Measurements from ENCODE around the gene GSG1L. TPM values are rescaled to one million over a fixed set of nuclear protein-coding genes. Genes with fewer than 3 reads are reported as not detected.

The GSG1L gene
- total RNA-seq, 1 experiment from 2014 or later, result not detected

- Histone ChIP-seq H3K79me2 (ENCODE audit: low read length) (no peaks in the 10 kb centered on the region), H3K36me3 (ENCODE audit: insufficient read depth, low read length) (no peaks in the 10 kb centered on the region), H3K27ac (ENCODE audit: low read length) (no peak overlapping the region), H3K9me3 (ENCODE audit: low read length) (no peaks in the 10 kb centered on the region), H3K4me3 (ENCODE audit: low read length) (no peak overlapping the region), H4K20me1 (ENCODE audit: insufficient read depth, low read depth, low read length) (no peaks in the 10 kb centered on the region), H3K27me3 (ENCODE audit: low read length) (no peaks in the 10 kb centered on the region), H3K9me2 (replicated peaks; ENCODE audit: insufficient read depth, low read length) (no peaks in the 10 kb centered on the region), H3K4me2 (ENCODE audit: low read depth, low read length, poor library complexity, severe bottlenecking) (no peak overlapping the region), H3K4me1 (ENCODE audit: low read length) (no peaks in the 10 kb centered on the region), H3K9ac (ENCODE audit: low read length) (no peak overlapping the region), H2AFZ (ENCODE audit: low read length) (no peak overlapping the region)
- no peak for DNase-seq
Measured at GRCh38 chr16:27759967-27760788, 303.3 kb downstream of the GSG1L start.

- no peak overlapping the region for H3K27ac ChIP-seq (ENCODE audit: low read length)
- H3K4me2 ChIP-seq (ENCODE audit: low read depth, low read length, poor library complexity, severe bottlenecking), result no peak overlapping the region
- H3K4me3 ChIP-seq (ENCODE audit: low read length), result no peak overlapping the region
- H3K79me2 ChIP-seq (ENCODE audit: low read length), result no peaks in the 10 kb centered on the region
- no peak overlapping the region for H3K9ac ChIP-seq (ENCODE audit: low read length)
- no peaks in the 10 kb centered on the region for H4K20me1 ChIP-seq (ENCODE audit: insufficient read depth, low read depth, low read length)
- H3K9me3 ChIP-seq (ENCODE audit: low read length), result no peaks in the 10 kb centered on the region
- H3K9me2 ChIP-seq (replicated peaks; ENCODE audit: insufficient read depth, low read length), result no peaks in the 10 kb centered on the region
- H2AFZ ChIP-seq (ENCODE audit: low read length), result no peak overlapping the region
- no peaks in the 10 kb centered on the region for H3K27me3 ChIP-seq (ENCODE audit: low read length)
- H3K36me3 ChIP-seq (ENCODE audit: insufficient read depth, low read length), result no peaks in the 10 kb centered on the region
- H3K4me1 ChIP-seq (ENCODE audit: low read length), result no peaks in the 10 kb centered on the region
- DNase-seq, result no peak
Measured at GRCh38 chr16:27759301-27759871, 304.1 kb downstream of the GSG1L start.

DNA sequence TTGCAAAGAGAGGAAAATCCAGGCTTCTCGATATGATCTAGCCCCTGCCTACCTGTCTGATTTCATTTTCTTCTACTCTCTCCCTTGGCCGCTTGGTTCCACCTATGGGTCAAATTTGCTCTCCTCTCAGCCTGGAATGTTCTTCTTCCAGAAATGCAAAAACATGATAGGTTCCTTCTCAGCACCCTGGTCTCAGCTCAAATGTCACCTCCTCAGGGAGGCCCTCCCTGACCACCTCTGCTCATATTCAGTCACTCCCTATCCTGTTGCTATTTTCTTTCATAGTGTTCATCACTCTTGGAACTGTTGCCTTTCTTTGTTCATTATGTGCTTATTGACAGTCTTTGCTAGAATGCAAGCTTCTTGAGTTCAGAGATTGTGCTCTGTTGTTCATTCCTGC lies 305.0 kb downstream of the GSG1L start:
- Histone ChIP-seq H2AFZ (ENCODE audit: low read length) (no peak overlapping the region), H3K36me3 (ENCODE audit: insufficient read depth, low read length) (no peaks in the 10 kb centered on the region), H3K9me3 (ENCODE audit: low read length) (no peaks in the 10 kb centered on the region), H3K79me2 (ENCODE audit: low read length) (no peaks in the 10 kb centered on the region), H3K9me2 (replicated peaks; ENCODE audit: insufficient read depth, low read length) (no peaks in the 10 kb centered on the region), H3K9ac (ENCODE audit: low read length) (no peak overlapping the region), H3K27ac (ENCODE audit: low read length) (no peak overlapping the region), H3K27me3 (ENCODE audit: low read length) (no peaks in the 10 kb centered on the region), H3K4me1 (ENCODE audit: low read length) (no peaks in the 10 kb centered on the region), H3K4me2 (ENCODE audit: low read depth, low read length, poor library complexity, severe bottlenecking) (no peak overlapping the region), H3K4me3 (ENCODE audit: low read length) (no peak overlapping the region), H4K20me1 (ENCODE audit: insufficient read depth, low read depth, low read length) (no peaks in the 10 kb centered on the region)
- no peak for DNase-seq

- no peak overlapping the region for H3K9ac ChIP-seq (ENCODE audit: low read length)
- no peak overlapping the region for H2AFZ ChIP-seq (ENCODE audit: low read length)
- no peaks in the 10 kb centered on the region for H3K9me3 ChIP-seq (ENCODE audit: low read length)
- no peak overlapping the region for H3K27ac ChIP-seq (ENCODE audit: low read length)
- H3K9me2 ChIP-seq (replicated peaks; ENCODE audit: insufficient read depth, low read length), result no peaks in the 10 kb centered on the region
- no peaks in the 10 kb centered on the region for H3K4me1 ChIP-seq (ENCODE audit: low read length)
- H3K79me2 ChIP-seq (ENCODE audit: low read length), result no peaks in the 10 kb centered on the region
- no peak overlapping the region for H3K4me3 ChIP-seq (ENCODE audit: low read length)
- no peaks in the 10 kb centered on the region for H4K20me1 ChIP-seq (ENCODE audit: insufficient read depth, low read depth, low read length)
- no peak overlapping the region for H3K4me2 ChIP-seq (ENCODE audit: low read depth, low read length, poor library complexity, severe bottlenecking)
- no peak for DNase-seq
- H3K36me3 ChIP-seq (ENCODE audit: insufficient read depth, low read length), result no peaks in the 10 kb centered on the region
- H3K27me3 ChIP-seq (ENCODE audit: low read length), result no peaks in the 10 kb centered on the region
Measured at GRCh38 chr16:27756206-27756970, 307.1 kb downstream of the GSG1L start.

- H3K9me2 ChIP-seq (replicated peaks; ENCODE audit: insufficient read depth, low read length), result no peaks in the 10 kb centered on the region
- no peak overlapping the region for H3K4me3 ChIP-seq (ENCODE audit: low read length)
- no peak overlapping the region for H3K27ac ChIP-seq (ENCODE audit: low read length)
- no peaks in the 10 kb centered on the region for H3K79me2 ChIP-seq (ENCODE audit: low read length)
- no peaks in the 10 kb centered on the region for H3K27me3 ChIP-seq (ENCODE audit: low read length)
- no peaks in the 10 kb centered on the region for H3K4me1 ChIP-seq (ENCODE audit: low read length)
- H3K9me3 ChIP-seq (ENCODE audit: low read length), result no peaks in the 10 kb centered on the region
- no peaks in the 10 kb centered on the region for H3K36me3 ChIP-seq (ENCODE audit: insufficient read depth, low read length)
- H2AFZ ChIP-seq (ENCODE audit: low read length), result no peak overlapping the region
- no peak overlapping the region for H3K4me2 ChIP-seq (ENCODE audit: low read depth, low read length, poor library complexity, severe bottlenecking)
- no peak overlapping the region for H3K9ac ChIP-seq (ENCODE audit: low read length)
- no peak for DNase-seq
- H4K20me1 ChIP-seq (ENCODE audit: insufficient read depth, low read depth, low read length), result no peaks in the 10 kb centered on the region
Measured at GRCh38 chr16:27754788-27755690, 308.5 kb downstream of the GSG1L start.

DNA sequence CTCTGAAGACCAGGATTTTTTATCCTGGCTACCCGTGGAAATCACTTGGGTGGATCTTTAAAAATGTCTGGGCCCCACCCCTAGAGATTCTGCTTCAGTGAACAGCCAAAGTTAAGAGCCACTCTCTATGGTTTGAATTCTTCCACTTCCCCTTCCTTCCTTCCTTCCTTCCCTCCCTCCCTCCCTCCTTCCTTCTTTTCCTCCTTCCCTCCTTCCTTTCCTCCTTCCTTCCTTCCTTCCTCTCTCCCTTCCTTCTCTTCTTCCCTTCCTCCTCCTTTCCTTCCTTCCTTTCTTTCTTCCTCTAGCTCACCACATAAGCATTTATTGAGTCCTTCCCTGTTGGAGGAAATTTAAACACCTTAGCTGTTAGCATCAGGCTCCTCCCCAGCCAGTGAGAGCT lies 310.0 kb downstream of the GSG1L start:
- Histone ChIP-seq H3K27ac (ENCODE audit: low read length) (no peak overlapping the region), H3K9me2 (replicated peaks; ENCODE audit: insufficient read depth, low read length) (no peaks in the 10 kb centered on the region), H3K4me2 (ENCODE audit: low read depth, low read length, poor library complexity, severe bottlenecking) (no peak overlapping the region), H3K4me1 (ENCODE audit: low read length) (no peaks in the 10 kb centered on the region), H3K9ac (ENCODE audit: low read length) (no peak overlapping the region), H3K36me3 (ENCODE audit: insufficient read depth, low read length) (no peaks in the 10 kb centered on the region), H3K9me3 (ENCODE audit: low read length) (no peaks in the 10 kb centered on the region), H3K79me2 (ENCODE audit: low read length) (no peaks in the 10 kb centered on the region), H4K20me1 (ENCODE audit: insufficient read depth, low read depth, low read length) (no peaks in the 10 kb centered on the region), H3K4me3 (ENCODE audit: low read length) (no peak overlapping the region), H2AFZ (ENCODE audit: low read length) (no peak overlapping the region), H3K27me3 (ENCODE audit: low read length) (no peaks in the 10 kb centered on the region)
- no peak for DNase-seq

DNA sequence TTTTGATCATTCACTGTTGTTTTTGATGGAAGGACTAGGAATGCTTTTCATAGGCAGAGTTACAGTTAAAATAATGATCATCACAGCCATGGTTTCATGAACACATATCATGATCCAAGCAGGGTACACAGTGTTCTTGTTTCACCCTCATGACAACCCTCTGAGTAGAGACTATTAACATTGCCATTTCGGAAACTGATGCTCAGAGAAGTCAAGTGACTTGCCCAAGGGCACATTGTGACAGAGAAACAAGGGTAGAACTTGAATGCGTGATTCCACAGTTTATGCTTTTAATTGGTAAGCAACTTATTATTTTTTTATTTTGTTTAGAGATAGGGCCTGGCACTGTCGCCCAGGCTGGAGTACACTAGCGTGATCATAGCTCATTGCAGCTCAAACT lies 311.3 kb downstream of the GSG1L start:
- no peaks in the 10 kb centered on the region for H3K27me3 ChIP-seq (ENCODE audit: low read length)
- no peaks in the 10 kb centered on the region for H4K20me1 ChIP-seq (ENCODE audit: insufficient read depth, low read depth, low read length)
- H3K9me2 ChIP-seq (replicated peaks; ENCODE audit: insufficient read depth, low read length), result no peaks in the 10 kb centered on the region
- DNase-seq, result no peak
- no peaks in the 10 kb centered on the region for H3K4me1 ChIP-seq (ENCODE audit: low read length)
- no peak overlapping the region for H2AFZ ChIP-seq (ENCODE audit: low read length)
- H3K9me3 ChIP-seq (ENCODE audit: low read length), result no peaks in the 10 kb centered on the region
- no peak overlapping the region for H3K9ac ChIP-seq (ENCODE audit: low read length)
- no peak overlapping the region for H3K4me2 ChIP-seq (ENCODE audit: low read depth, low read length, poor library complexity, severe bottlenecking)
- no peak overlapping the region for H3K27ac ChIP-seq (ENCODE audit: low read length)
- no peaks in the 10 kb centered on the region for H3K79me2 ChIP-seq (ENCODE audit: low read length)
- no peak overlapping the region for H3K4me3 ChIP-seq (ENCODE audit: low read length)
- no peaks in the 10 kb centered on the region for H3K36me3 ChIP-seq (ENCODE audit: insufficient read depth, low read length)
